Measurements from ENCODE around the gene MTTP. TPM values are rescaled to one million over a fixed set of nuclear protein-coding genes. Genes with fewer than 3 reads are reported as not detected.

MTTP gene
- total RNA-seq = not detected in 2 replicates

DNA sequence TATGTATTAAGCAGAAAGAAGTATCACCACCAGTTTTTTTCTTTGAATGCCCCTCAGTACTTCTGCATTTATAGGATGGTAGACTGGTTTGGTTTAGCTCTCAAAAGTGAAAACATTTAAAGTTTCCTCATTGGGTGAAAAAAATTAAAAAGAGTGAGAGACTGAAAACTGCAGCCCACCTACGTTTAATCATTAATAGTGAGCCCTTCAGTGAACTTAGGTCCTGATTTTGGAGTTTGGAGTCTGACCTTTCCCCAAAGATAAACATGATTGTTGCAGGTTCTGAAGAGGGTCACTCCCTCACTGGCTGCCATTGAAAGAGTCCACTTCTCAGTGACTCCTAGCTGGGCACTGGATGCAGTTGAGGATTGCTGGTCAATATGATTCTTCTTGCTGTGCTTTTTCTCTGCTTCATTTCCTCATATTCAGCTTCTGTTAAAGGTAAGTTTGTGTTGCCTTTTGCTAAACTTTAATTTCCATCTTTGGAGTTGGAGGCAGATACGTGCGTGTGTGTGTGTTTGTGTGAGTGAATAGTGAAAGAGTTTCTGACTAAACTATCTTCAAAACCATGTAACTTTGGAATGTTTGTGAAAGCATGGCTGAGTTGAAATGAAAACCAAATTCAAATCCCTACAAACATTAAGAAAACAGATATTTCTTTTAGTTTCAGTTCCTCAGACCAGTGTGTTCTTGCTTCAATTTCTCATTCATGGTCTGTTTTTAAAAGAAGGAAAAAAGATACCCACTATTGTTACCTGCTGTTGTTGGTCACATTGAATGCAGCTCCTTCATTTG, at the start of gene MTTP:
MTTP (plus strand) TSS at position 295 of the 795 bp plus-strand sequence; CDS start at position 381, 86 bp downstream.

DNA sequence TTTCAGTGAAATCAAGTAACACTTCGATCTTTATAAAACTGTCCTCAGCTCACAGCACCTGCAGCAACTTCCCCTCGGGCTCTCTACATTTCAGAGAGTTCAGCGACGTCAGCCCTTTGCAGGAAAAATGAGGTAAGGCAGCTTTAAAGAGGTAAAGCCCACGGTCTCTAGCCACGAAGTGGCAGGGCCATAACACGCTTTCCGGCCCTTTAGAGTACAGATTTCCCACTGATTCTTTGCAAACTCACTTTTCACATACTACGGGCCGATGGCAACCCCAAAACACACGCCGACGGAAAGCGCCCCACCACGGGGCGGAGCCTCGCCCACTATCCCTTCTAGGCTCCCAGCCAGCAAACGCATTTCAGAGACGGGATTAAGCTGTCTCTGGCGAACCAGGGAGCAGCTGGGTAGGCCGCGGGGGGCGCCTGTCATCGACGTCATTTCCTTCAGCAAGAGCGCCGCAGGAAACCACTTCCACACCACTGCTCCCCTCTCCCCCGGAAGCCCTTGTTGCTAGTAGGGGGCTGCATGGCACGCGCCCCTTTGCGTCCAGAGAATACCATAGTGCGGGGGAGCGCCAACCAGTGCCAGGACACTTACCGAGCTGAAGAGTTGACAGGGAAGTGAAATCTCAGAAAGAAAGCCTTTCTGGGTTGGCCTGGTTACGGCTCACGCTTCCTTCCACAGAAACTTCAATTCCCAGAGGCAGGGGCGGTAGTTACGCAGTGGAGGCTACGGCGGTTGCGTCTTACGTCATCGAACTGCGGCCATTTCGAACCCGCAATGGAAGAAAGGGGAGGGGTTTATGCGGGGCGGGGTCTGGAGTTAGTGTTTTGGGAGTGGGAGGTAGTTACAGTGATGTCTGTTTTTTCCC, 11.1 kb upstream of the MTTP start, which contains the start of gene TRMT10A:
TRMT10A (minus strand) TSS at position 730 of the 877 bp plus-strand sequence. CDS start 4,701 bp downstream, outside the sequence.

DNA sequence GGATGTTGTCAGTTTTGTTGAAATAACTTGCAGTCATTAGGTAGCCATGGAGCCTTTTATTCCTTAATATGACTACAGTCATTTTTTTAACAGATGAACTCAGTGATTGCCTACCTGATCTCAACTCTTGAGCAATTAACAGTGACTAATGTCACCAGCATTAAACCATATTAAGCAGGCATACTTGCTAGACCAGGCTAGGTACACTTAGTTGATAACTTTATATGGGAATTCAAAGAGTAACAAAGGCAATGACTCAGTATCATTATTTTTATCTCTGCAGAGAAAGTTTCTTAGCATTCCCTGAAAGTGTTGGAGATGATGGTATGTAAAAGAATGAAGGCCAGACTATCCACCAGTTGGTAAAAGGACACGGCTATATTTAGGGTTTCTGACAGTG, 83.2 kb downstream of the MTTP start, which contains the start of gene C4orf54:
C4orf54 (minus strand) TSS at position 31 of the 400 bp plus-strand sequence. CDS start 3,180 bp downstream, outside the sequence.

Other genes with a start within 250 kb of the MTTP start
- gene ADH1C, start 222.1 kb upstream of the MTTP start, total RNA-seq = 0.54 and 1.3 TPM in 2 replicates
- not detected in 2 replicates for gene ADH7, start 139.5 kb upstream of the MTTP start, total RNA-seq
- not detected in 2 replicates for gene C4orf17, start 63.8 kb upstream of the MTTP start, total RNA-seq
- 2.8 and 5.1 TPM in 2 replicates for gene TRMT10A, start 10.8 kb upstream of the MTTP start, total RNA-seq
- gene C4orf54, start 83.0 kb downstream of the MTTP start, total RNA-seq = not detected in 2 replicates
- not detected in 2 replicates for gene DAPP1, start 242.0 kb downstream of the MTTP start, total RNA-seq